ENCODE measurements around the gene EIF2B4.
"Not testable (repeated sequence)": the region's sequence is repeated elsewhere in the genome, so short reads cannot be mapped to it uniquely, and the experiment has no call there.

The EIF2B4 gene

DNA sequence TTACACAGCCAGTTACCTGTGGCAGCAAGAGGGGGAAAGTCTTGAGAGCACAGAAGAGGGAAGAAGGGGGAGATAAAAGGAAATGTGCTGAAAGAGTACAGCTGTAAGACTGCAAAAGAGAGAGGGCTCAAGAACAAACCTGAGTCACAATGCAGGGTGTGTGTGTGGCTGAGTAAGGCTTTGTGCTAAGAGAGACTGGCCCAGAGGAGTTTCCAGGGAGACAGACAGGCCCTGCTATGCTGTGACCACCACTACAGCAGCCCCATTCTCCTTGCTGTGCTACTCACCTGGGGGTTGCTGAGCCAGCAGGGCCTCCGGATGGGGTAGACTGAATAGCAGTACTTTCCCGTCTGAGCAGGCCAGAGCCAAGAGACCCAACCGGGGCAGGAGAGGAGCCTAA is 34.8 kb downstream of the EIF2B4 start:
- no peak for DNase-seq

DNA sequence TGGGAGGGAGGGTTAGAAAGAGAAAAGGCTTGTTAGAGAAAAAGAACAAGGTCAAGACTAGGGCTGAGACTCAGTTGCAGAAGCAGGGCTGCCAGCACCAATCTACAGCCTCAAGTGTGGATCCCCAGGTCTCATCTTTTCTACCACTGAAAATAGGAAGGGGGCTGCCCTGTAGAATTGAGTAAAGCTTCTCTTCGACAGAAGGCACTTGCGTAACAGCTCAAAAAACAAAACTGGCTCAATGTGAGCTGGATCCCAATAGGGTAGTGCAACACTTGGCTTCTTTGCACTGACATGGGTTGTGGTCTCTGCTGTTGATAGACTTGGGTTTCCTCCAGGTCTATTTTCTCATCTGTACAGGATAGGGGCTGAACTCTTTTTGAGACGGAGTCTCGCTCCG is 45.4 kb downstream of the EIF2B4 start:
- DNase-seq: no peak

GRCh38 chr2:27323596-27324285 is 46.4 kb downstream of the EIF2B4 start:
- DNase-seq: no peak

GRCh38 chr2:27322766-27323595 is 47.2 kb downstream of the EIF2B4 start, which contains the start of gene MPV17:
MPV17 (minus strand) TSS chr2:27323097; CDS start chr2:27322517, 580 bp downstream.
- peak; percentile 90 for DNase-seq

DNA sequence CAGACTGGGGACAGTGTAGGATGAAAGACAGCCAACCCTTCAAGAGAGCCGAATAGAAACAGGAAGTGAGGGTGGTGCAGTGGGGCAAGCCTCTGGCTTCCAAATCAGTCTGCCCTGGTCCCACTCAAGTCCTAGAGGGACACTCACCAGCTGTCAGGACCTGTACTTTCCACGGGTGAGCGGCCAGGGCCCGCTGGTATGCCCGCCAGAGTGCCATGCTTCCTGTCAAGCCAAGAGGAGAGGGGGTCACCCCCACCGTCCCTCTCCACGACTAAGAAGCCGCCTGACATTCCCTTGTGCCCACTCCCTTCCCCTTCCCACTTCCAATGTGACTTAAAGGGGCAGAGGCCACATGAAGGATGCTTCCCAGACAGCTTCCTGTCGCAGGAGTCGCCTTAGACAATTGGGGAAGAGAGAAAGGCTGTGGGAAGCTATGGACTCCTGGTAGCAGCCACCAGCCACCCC is 47.8 kb downstream of the EIF2B4 start:
- peak; percentile 49 for DNase-seq

DNA sequence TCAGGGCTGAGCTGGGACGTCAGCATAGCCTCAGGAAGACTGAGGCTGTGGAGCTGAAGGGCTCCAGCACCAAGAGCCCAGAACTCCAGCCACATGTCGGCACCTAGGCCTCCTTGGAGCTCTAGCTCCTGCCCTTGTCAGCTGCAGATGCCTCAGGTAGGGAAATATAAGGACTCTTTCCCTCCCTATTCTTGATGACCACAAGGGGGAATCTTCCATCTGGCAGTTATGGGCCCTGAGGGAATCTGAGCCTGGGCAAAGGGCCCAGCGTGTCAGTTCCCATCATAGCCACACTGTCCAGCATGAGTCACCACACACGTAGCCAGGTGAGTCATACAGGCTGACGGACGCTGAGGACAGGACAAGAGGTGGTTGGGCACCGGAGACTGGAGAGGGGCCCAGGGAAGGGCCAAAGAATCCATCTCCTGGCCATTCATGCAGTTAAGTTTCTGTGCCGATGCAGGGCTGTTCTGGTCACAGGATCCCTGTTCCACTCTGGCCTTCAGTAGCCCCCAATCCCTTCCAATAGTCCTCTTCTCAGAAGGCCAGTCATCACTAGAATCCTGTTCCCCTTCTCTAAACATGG is 49.1 kb downstream of the EIF2B4 start:
- peak; percentile 65 for DNase-seq

- not testable (repeated sequence) for DNase-seq
Observed at GRCh38 chr2:27319839-27320238, 50.3 kb downstream of the EIF2B4 start.

DNA sequence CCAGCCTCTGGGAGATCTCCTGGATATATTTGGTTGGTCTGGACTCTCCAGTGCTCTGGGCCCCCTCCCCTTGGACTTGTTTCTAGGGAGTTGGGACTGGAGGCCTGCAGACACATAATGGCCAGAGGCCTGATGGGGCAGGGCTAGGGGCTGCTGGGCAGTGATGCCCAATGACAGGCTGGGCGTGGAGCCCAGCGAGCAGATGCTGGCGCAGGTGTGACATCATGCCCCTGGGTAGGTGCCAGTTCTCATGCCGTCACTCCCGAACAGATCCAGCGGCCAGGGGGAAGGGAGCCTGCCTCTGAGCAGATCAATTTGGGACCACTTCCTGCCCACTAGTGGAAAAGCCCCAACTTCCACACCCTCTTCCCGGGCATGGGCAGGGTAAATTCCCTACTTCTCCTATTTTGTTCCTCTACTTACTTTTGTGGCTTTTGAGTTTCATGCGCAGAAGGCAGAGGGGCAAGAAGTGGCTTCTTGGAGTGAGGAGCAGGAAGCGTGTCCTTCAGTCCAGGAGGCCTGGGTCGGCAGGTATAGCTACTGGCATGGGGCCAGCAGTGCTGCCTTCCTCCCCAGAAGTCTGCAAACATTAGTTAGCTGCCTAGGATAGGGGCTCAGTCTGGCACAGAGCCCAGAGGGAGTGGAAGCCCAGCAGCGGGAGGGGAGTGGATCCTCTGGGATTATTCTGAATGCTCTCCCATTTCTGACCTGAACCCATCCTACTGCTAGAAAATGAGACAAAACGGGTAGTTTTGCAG is 53.3 kb downstream of the EIF2B4 start:
- DNase-seq: peak; percentile 29

DNA sequence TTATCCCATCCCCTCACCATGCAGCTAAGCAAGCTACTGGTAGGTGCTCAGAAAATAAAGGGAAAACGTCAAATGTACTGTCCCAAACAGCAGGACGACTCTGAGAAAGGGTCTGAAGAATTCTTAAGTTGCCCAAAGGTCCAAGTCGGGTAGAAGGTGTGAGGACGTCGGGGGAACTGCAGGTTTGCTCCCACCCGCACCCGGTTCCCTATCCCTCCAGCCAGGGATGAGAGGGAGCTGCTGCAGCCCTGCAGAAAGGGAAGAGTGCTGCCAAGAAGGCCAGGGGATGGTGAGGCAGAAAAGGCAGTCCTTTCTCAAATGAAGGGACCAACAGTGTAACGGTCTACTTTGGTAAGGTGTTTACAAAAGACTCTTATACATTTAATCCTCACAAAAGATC is 55.0 kb downstream of the EIF2B4 start:
- DNase-seq: no peak

- no peak for DNase-seq
Observed at GRCh38 chr2:27314709-27315108, 55.4 kb downstream of the EIF2B4 start.

All from inflammatory macrophage treated with lipopolysaccharide for 4 hours (primary cell).